HG03521 (cell line): ENCODE data around the gene ACAD10.
"Not testable (repeated sequence)": the region's sequence is repeated elsewhere in the genome, so short reads cannot be mapped to it uniquely, and the experiment has no call there.

Experiments used
- ATAC-seq: cut with Tn5 transposase; IDR thresholded peaks from one replicate; pipeline ENCODE4 v1.9.1; 2021; ENCODE audit warnings: mild to moderate bottlenecking, moderate library complexity; ENCODE audit not compliant: unreplicated experiment

ACAD10 gene

GRCh38 chr12:111685811-111686573 is at the start of gene ACAD10, which contains the start of gene BRAP:
Gene ACAD10, plus strand, starts transcription at chr12:111686053. Its CDS starts 6,657 bp downstream, at chr12:111692710.
Gene BRAP, minus strand, starts transcription at chr12:111685956. Its CDS starts 164 bp downstream, at chr12:111685792.
- peak; percentile 91 for ATAC-seq

DNA sequence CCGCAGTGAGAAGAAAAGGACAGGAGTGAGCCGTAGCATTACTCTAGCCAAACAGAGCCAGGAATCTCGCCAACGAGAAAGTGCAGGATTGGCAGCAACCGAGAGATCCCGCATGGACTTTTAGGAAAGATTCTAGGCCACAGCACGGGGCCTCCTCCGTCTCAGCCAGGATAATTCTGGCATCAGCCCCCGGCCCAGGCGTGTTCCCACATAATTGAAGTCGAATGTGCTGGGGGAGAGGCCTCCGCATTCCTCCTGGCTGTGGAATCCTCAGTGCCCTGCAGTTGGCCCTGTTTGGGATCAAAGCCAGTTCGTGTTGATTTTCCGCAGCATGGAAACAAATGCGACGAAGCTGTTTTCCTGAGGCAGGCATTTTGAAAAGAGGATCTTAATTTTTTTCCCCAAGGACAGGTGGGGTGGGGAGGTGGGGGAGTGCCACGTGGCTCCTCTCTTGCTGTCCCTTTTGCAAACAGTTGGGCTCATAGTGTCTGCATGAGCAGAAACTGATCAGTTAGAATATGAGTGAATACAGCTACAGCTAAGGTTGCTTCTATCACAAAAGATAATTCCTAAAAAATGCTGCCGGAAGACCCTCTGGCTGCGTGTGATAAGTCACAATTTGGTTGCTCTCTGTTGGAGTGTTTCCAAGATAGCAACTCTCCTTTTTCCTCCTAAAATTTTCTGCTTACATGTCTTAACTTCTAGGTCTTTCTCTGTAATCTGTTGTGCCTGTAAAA is 49.5 kb upstream of the ACAD10 start:
- no peak for ATAC-seq

DNA sequence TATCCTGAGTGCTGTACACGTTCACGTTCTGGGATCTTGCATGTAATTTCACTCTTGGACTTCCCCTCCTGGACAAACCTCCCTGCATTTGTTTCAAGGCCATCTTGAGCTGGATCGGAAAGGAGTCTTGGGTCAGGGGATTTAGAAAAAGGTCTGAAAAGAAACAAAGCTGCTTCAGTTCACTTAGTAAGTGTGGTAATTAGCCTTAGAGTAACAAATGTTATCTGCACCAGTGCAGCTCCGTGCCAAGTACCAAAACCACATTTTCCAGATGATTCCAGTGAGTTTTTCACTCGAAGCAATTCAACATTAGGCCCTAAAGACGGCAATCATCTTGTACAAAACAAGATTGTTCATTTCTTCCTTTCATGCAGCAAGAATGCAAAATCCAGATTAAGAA is 47.3 kb upstream of the ACAD10 start:
- ATAC-seq, result no peak

GRCh38 chr12:111640506-111640905 is 45.3 kb upstream of the ACAD10 start:
- no peak for ATAC-seq

DNA sequence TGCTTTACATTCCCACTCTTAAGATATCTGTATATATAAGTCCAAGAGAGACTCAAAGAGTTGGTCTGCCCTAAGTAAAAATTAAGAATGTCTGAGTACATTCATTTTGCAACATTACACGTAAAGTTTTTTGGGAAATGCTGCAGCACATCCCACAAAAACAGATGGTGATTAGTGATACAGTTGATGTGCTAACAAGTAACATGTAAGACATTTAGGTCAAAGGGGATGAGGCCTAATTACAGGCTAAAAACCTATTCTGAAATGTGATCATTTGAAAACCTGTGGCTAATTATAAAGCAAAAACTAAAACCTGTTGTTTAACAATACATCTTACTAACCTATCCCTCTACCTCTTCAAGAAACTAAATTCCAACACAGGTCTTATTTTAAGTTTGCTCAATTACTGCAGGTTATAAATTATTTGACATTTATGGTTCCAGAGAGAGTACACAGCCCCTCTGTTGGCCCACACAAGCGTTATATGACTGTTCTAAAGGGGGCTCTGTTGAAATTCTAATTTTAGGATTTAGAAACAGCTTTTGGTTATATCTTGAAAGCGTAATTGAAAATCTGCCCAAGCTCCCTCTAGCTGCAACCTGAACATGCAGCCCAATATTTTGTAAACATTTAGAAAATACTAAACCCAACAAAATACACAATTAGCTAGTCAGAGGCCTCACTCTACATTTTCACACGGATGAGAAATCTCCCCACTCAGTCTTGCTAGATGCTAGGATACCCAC is 43.0 kb upstream of the ACAD10 start:
- ATAC-seq, result no peak

GRCh38 chr12:111643427-111643826 is 42.4 kb upstream of the ACAD10 start:
- no peak for ATAC-seq

DNA sequence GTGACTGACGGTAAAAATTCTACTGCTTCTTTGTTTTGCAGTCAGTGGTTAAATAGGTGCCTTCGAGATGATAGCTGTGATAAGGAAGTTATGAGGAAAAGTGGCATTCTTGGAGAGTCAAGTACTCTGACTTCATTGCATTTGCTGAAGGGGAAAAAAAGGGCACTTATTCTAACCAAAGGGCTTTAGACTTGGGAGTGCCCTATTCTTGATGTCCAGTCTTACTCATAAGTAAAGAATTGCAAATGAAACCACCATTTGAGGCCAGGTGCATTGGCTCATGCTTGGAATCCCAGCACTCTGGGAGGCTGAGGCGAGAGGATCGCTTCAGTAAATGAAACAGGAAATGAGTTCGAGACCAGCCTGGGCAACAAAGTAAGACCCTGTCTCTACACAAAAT is 40.4 kb upstream of the ACAD10 start:
- ATAC-seq, result no peak

- no peak for ATAC-seq
Observed at GRCh38 chr12:111650912-111651311, 34.9 kb upstream of the ACAD10 start.

DNA sequence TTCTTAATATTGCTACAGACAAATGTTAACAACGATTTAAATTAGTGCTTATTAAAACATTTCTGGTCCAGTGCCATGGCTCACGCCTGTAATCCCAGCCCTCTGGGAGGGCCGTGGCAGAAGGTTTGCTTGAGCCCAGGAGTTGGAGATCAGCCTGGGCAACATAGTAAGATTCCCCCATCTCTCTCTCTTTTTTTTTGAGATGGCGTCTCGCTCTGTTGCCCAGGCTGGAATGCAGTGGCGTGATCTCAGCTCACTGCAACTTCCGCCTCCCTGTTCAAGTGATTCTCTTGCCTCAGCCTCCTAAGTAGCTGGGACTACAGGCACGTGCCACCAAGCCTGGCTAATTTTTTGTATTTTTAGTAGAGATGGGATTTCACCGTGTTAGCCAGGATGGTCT is 33.3 kb upstream of the ACAD10 start:
- ATAC-seq, result not testable (repeated sequence)

DNA sequence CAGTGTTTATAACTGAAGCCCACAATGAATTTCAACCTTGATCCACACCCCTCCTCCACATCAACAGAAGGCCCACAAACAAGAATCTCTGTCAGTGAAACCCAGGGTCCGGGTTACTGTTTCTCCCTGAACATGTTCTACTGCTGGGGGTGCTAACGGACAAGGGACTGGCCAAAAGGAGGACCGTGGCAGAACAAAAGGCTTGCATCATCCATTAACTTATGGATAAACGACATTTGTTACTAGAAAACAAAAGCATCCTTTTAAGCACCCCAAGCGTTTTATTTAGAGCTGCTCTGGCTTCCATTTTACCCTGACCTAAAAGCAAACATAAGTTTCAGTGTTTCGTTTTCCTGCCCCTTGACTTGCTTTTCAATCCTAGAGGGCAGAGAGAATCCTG is 32.3 kb upstream of the ACAD10 start:
- ATAC-seq, result no peak

DNA sequence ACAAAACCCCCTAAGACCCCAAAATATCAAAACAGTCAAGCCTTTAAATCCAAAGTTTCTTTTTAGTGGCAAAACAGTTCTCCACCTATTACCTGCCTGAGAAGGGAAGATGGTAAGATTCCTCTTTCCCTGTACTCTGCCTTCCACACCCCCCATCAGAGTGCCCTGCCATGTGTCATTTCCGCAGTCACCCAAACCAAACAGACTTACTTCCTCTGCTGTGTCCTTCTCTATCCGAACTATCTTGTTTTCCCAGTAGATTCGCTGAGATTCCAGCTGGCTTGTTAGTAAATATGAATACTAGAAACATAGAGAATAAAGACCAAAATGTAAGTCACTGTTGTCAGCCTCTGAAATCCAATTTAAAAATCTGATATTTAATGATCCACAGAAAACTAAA is 30.5 kb upstream of the ACAD10 start:
- no peak for ATAC-seq

DNA sequence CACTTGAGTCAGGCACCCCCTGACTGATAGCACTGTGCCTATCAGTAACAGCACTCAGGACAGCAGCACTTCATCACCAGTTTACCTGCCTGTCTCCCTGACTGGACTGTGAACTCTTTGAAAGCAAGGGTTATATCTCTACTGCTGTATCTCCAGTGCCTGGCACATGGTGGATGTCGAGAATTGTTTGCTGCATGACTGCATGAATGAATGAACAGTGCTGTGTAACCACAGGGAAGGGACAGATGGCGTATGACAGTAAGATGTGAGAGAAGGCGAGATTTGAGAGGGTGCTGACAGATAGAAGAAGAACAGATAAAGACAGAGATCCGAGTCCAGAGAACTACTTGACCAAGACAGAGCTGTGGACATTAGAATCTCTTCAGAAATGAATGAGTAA is 29.8 kb upstream of the ACAD10 start:
- ATAC-seq, result no peak

GRCh38 chr12:111664499-111664898 is 21.4 kb upstream of the ACAD10 start:
- no peak for ATAC-seq

- ATAC-seq, result no peak
Observed at GRCh38 chr12:111664961-111665865, 20.6 kb upstream of the ACAD10 start.

DNA sequence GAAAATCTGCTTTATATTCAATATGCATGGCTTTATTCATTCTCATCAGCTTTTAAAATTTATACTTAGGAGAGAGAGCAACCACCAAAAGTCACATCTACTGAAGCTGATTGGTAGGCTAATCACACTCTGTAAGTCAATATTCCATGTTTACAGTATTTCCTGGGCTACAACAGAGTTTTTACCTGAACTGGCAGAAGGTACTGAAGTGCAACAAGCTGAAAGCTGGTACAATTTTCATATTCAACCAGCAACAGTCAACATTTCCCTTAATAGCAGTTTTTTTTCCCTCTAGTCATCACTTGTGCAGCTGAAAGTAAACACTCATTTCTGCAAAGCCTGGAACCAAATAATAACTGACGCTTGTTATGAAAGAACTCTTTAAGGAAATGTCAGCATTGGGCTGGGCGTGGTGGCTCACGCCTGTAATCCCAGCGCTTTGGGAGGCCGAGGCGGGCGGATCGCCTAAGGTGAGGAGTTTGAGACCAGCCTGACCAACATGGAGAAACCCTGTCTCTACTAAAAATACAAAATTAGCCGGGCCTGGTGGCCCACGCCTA is 13.0 kb upstream of the ACAD10 start:
- ATAC-seq, result no peak

GRCh38 chr12:111673503-111673902 is 12.3 kb upstream of the ACAD10 start:
- no peak for ATAC-seq

GRCh38 chr12:111677186-111677585 is 8.7 kb upstream of the ACAD10 start:
- no peak for ATAC-seq

- ATAC-seq, result not testable (repeated sequence)
Observed at GRCh38 chr12:111684485-111685198, 1.2 kb upstream of the ACAD10 start.

GRCh38 chr12:111685322-111685810 is 487 bp upstream of the ACAD10 start:
- no peak for ATAC-seq
